DOHH2 (cell line): ENCODE data around the gene IL32.

ENCODE experiments used
- EZH2phosphoT487 ChIP-seq: fragments of 200-600 bp; sonication (generic); IDR thresholded peaks from 2 replicates; pipeline ENCODE4 v1.6.1; 2017; ENCODE audit warnings: borderline replicate concordance, mild to moderate bottlenecking, antibody characterized with exemption, low read length, moderate library complexity, mixed read lengths
- TF ChIP-seq, protein P1 (sequence below): fragments of 200-600 bp; sonication (generic); IDR thresholded peaks from one replicate; pipeline ENCODE4 v1.5.1; 2014; ENCODE audit warnings: antibody characterized with exemption, mild to moderate bottlenecking, low read depth, low read length; ENCODE audit not compliant: poor library complexity, severe bottlenecking

DNA sequence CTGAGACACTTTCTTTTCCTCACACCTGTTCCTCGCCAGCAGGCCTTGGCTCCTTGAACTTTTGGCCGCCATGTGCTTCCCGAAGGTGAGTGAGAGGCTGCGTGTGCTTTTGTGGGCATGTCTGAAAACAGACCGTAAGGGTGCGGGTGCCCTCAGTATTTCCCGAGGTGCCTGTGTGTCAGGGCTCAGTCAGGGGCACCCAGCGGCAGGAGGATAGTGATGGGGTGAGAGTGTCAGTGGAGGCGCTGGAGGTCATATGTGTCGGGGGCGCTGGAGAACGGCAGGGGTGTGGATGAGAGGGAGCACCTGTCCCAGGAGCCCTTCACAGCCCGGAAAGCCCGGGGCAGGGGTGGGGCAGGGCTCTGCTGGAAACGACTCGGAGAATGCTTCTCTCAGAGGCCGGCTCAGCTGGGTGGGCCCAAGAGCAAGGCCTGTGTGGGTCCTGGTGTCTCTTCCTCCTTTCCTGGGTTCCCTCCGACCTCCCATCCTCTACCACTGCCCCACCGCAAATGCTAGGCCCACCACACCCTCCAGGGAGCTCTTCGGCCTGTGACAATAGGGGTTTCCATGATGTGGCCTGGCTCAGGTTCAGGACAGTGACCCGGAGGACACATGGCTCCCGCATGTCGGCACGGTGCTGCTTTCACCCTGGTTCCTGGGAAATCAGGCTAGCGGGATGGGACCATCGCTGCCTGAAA, 451 bp downstream of the IL32 start:
- TF ChIP-seq EZH2phosphoT487: no peak
- TF ChIP-seq, protein P1, sequence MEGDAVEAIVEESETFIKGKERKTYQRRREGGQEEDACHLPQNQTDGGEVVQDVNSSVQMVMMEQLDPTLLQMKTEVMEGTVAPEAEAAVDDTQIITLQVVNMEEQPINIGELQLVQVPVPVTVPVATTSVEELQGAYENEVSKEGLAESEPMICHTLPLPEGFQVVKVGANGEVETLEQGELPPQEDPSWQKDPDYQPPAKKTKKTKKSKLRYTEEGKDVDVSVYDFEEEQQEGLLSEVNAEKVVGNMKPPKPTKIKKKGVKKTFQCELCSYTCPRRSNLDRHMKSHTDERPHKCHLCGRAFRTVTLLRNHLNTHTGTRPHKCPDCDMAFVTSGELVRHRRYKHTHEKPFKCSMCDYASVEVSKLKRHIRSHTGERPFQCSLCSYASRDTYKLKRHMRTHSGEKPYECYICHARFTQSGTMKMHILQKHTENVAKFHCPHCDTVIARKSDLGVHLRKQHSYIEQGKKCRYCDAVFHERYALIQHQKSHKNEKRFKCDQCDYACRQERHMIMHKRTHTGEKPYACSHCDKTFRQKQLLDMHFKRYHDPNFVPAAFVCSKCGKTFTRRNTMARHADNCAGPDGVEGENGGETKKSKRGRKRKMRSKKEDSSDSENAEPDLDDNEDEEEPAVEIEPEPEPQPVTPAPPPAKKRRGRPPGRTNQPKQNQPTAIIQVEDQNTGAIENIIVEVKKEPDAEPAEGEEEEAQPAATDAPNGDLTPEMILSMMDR: no peak
